Measurements from ENCODE around the gene TMEM266.

The TMEM266 gene

DNA sequence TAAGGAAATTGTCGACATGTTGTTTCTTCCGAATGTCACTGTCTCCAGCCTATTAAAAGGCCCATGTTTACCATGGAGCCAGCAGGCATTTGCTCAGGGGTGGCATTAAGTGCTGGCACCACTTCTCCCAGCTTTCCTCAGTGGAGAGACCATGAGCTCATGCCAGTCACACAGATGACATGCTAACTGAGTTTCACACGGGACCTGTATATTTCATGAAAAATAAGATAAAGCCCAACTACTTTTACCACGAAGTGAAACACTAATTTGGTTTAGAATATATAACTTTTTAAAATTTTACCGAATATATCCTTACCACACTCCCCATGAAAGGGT lies 158.1 kb downstream of the TMEM266 start:
- Histone ChIP-seq H3K79me2 (ENCODE audit: low read length) (peaks cover 18% of the 10 kb centered on the region; the same call in 1 of the 2 replicates), H3K36me3 (replicated peaks; ENCODE audit: insufficient read depth, low read length) (no peaks in the 10 kb centered on the region), H3K27me3 (replicated peaks; ENCODE audit: insufficient read depth, low read length) (no peaks in the 10 kb centered on the region), H3K4me2 (ENCODE audit: low read depth, low read length) (no peak overlapping the region), H3K9me3 (replicated peaks; ENCODE audit: insufficient read depth, low read length) (no peaks in the 10 kb centered on the region), H3K9ac (ENCODE audit: low read length) (no peak overlapping the region), H3K4me1 (ENCODE audit: low read length) (peaks cover 25% of the 10 kb centered on the region), H3F3A (ENCODE audit: insufficient read depth, low read length) (peaks cover 11% of the 10 kb centered on the region; the same call in 1 of the 2 replicates), H3K9me2 (replicated peaks; ENCODE audit: insufficient read depth, low read length) (no peaks in the 10 kb centered on the region), H3K4me3 (ENCODE audit: low read length) (no peak overlapping the region), H4K20me1 (ENCODE audit: insufficient read depth, low read length) (no peaks in the 10 kb centered on the region), H3K27ac (ENCODE audit: low read length) (peak overlapping the region; percentile 48; the same call in 1 of the 2 replicates), H2AFZ (ENCODE audit: low read length) (no peak overlapping the region)
- no peak for DNase-seq
- no peak for TF ChIP-seq EZH2 (optimal IDR thresholded peaks at IDR 0.05; ENCODE audit: low read depth, low read length)
- TF ChIP-seq EZH2phosphoT487 (IDR thresholded peaks at IDR 0.05; ENCODE audit: low read length) = no peak
- TF ChIP-seq, protein P1, sequence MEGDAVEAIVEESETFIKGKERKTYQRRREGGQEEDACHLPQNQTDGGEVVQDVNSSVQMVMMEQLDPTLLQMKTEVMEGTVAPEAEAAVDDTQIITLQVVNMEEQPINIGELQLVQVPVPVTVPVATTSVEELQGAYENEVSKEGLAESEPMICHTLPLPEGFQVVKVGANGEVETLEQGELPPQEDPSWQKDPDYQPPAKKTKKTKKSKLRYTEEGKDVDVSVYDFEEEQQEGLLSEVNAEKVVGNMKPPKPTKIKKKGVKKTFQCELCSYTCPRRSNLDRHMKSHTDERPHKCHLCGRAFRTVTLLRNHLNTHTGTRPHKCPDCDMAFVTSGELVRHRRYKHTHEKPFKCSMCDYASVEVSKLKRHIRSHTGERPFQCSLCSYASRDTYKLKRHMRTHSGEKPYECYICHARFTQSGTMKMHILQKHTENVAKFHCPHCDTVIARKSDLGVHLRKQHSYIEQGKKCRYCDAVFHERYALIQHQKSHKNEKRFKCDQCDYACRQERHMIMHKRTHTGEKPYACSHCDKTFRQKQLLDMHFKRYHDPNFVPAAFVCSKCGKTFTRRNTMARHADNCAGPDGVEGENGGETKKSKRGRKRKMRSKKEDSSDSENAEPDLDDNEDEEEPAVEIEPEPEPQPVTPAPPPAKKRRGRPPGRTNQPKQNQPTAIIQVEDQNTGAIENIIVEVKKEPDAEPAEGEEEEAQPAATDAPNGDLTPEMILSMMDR (IDR thresholded peaks at IDR 0.05; ENCODE audit: low read length) = no peak

DNA sequence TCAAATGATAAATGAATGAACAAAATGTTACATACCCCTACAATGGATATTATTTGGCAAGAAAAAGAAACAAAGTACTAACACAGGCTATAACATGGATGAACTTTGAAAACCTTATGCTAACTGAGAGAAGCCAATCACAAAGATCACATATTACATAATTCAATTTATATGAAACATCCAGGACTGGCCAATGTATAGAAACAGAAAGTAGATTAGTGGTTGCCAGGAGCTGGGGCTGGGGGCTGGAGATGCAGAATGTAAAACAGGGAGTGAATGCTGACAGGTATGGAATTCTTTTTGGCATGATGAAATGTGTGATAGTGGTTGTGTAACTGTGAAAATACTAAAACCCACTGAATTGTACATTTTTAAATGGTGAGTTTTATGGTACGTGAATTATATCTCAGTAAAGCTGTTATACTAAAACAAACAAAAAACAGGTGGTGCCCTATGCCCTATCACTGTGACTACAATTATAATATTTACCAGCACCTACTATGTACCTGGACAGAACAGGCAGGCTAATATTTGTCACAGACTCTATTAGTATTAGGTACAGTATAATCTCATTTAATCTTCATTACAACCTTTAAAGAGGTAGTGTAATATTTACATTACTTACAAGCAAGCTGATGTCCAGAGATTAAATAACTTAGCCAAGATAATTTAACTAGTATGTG lies 161.4 kb downstream of the TMEM266 start:
- H3K4me1 ChIP-seq (ENCODE audit: low read length) = peaks cover 47% of the 10 kb centered on the region
- H3K79me2 ChIP-seq (ENCODE audit: low read length) = peaks cover 18% of the 10 kb centered on the region; the same call in 1 of the 2 replicates
- no peaks in the 10 kb centered on the region for H3K9me2 ChIP-seq (replicated peaks; ENCODE audit: insufficient read depth, low read length)
- no peak overlapping the region for H3K4me2 ChIP-seq (ENCODE audit: low read depth, low read length)
- H3K36me3 ChIP-seq (replicated peaks; ENCODE audit: insufficient read depth, low read length) = no peaks in the 10 kb centered on the region; the same call in 1 of the 2 replicates
- H3F3A ChIP-seq (ENCODE audit: insufficient read depth, low read length) = peaks cover 22% of the 10 kb centered on the region
- H4K20me1 ChIP-seq (ENCODE audit: insufficient read depth, low read length) = no peaks in the 10 kb centered on the region
- no peak overlapping the region for H3K27ac ChIP-seq (ENCODE audit: low read length)
- H3K9ac ChIP-seq (ENCODE audit: low read length) = no peak overlapping the region
- no peaks in the 10 kb centered on the region for H3K27me3 ChIP-seq (replicated peaks; ENCODE audit: insufficient read depth, low read length)
- no peak overlapping the region for H3K4me3 ChIP-seq (ENCODE audit: low read length)
- DNase-seq = no peak
- TF ChIP-seq EZH2phosphoT487 (IDR thresholded peaks at IDR 0.05; ENCODE audit: low read length) (no peak), EZH2 (optimal IDR thresholded peaks at IDR 0.05; ENCODE audit: low read depth, low read length) (no peak)
- TF ChIP-seq, protein P1 (IDR thresholded peaks at IDR 0.05; ENCODE audit: low read length) = no peak
- H3K9me3 ChIP-seq (replicated peaks; ENCODE audit: insufficient read depth, low read length) = no peaks in the 10 kb centered on the region
- H2AFZ ChIP-seq (ENCODE audit: low read length) = no peak overlapping the region

DNA sequence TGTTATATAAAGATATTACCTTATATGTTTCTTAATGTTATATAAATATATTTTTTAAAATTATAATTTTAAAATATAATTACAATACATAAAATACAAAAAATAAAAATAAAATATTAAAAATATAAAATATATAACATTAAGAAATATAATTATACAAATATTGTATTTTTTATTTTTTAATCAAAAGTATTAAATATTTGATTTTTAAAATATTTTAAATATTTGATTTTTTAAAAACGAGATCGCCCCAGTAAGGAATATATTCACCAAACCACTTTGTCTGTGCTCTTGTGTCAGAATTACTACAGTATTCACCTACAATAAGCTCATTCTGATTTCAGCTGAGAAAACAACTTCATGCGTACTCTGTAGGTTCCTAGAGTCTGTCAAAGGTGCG lies 162.4 kb downstream of the TMEM266 start:
- no peaks in the 10 kb centered on the region for H3K27me3 ChIP-seq (replicated peaks; ENCODE audit: insufficient read depth, low read length)
- H3K79me2 ChIP-seq (ENCODE audit: low read length) = peaks cover 18% of the 10 kb centered on the region; the same call in 1 of the 2 replicates
- H3K4me2 ChIP-seq (ENCODE audit: low read depth, low read length) = no peak overlapping the region
- H3K9me3 ChIP-seq (replicated peaks; ENCODE audit: insufficient read depth, low read length) = no peaks in the 10 kb centered on the region
- TF ChIP-seq EZH2 (optimal IDR thresholded peaks at IDR 0.05; ENCODE audit: low read depth, low read length) (no peak), EZH2phosphoT487 (IDR thresholded peaks at IDR 0.05; ENCODE audit: low read length) (no peak)
- TF ChIP-seq, protein P1 (IDR thresholded peaks at IDR 0.05; ENCODE audit: low read length) = no peak
- no peaks in the 10 kb centered on the region; the same call in 1 of the 2 replicates for H3K36me3 ChIP-seq (replicated peaks; ENCODE audit: insufficient read depth, low read length)
- H3K27ac ChIP-seq (ENCODE audit: low read length) = no peak overlapping the region
- H3K9me2 ChIP-seq (replicated peaks; ENCODE audit: insufficient read depth, low read length) = no peaks in the 10 kb centered on the region
- no peak overlapping the region for H3K9ac ChIP-seq (ENCODE audit: low read length)
- no peak overlapping the region for H2AFZ ChIP-seq (ENCODE audit: low read length)
- no peak overlapping the region for H3K4me3 ChIP-seq (ENCODE audit: low read length)
- H3F3A ChIP-seq (ENCODE audit: insufficient read depth, low read length) = peaks cover 22% of the 10 kb centered on the region
- H3K4me1 ChIP-seq (ENCODE audit: low read length) = peaks cover 46% of the 10 kb centered on the region
- no peak for DNase-seq
- no peaks in the 10 kb centered on the region for H4K20me1 ChIP-seq (ENCODE audit: insufficient read depth, low read length)

Measured in MM.1S (cell line).